HL-60 (cell line): Measurements from ENCODE around the gene DONSON.
A peak's percentile ranks its signal among the peaks of the same experiment; 100 is the strongest.

Source experiments
- DNase-seq, 2 experiments: peaks; one replicate each; pipeline ENCODE4 v3.0.0-alpha.2; 2010 to 2020; ENCODE audit warnings: low read depth in 1 of 2, low spot score in 1 of 2
- H3K27ac ChIP-seq: fragments of 250-450 bp; sonication (Bioruptor Pico); replicated peaks from 2 replicates; pipeline ENCODE4 v1.5.1; 2020; ENCODE audit warnings: mild to moderate bottlenecking, moderate library complexity
- H3K27me3 ChIP-seq: fragments of 250-450 bp; sonication (Bioruptor Pico); 2 replicates; pipeline ENCODE4 v1.5.1; 2021; ENCODE audit warnings: mild to moderate bottlenecking, moderate library complexity; ENCODE audit not compliant: insufficient read depth, poor library complexity, severe bottlenecking
- H3K4me3 ChIP-seq: replicated peaks from 2 replicates; pipeline ENCODE4 v1.5.1; 2011; ENCODE audit warnings: mild to moderate bottlenecking, control low read depth, low read length; ENCODE audit not compliant: insufficient read depth
- CTCF ChIP-seq: IDR thresholded peaks from one replicate; pipeline ENCODE4 v1.5.1; 2011; ENCODE audit warnings: low read length, control low read depth, inconsistent platforms; ENCODE audit not compliant: insufficient read depth
- GABPA ChIP-seq: IDR thresholded peaks from 2 replicates; pipeline ENCODE4 v1.6.1; 2012; ENCODE audit warnings: low read depth
- POLR2AphosphoS5 ChIP-seq: IDR thresholded peaks from 2 replicates; pipeline ENCODE4 v1.6.1; 2012; ENCODE audit warnings: low read depth
- SPI1 ChIP-seq: IDR thresholded peaks from 2 replicates; pipeline ENCODE4 v1.6.1; 2012; ENCODE audit warnings: low read depth, mild to moderate bottlenecking, borderline replicate concordance
- TF ChIP-seq, protein P1 (sequence below): IDR thresholded peaks from 2 replicates; pipeline ENCODE4 v1.6.1; 2012; ENCODE audit warnings: low read depth; ENCODE audit not compliant: insufficient replicate concordance

Gene DONSON

GRCh38 chr21:33554236-33554981 lies 34.1 kb downstream of the DONSON start:
- no peak overlapping the region for H3K27ac ChIP-seq
- H3K4me3 ChIP-seq, result no peak overlapping the region
- TF ChIP-seq POLR2AphosphoS5, result no peak
- no peak for TF ChIP-seq SPI1
- TF ChIP-seq, protein P1, sequence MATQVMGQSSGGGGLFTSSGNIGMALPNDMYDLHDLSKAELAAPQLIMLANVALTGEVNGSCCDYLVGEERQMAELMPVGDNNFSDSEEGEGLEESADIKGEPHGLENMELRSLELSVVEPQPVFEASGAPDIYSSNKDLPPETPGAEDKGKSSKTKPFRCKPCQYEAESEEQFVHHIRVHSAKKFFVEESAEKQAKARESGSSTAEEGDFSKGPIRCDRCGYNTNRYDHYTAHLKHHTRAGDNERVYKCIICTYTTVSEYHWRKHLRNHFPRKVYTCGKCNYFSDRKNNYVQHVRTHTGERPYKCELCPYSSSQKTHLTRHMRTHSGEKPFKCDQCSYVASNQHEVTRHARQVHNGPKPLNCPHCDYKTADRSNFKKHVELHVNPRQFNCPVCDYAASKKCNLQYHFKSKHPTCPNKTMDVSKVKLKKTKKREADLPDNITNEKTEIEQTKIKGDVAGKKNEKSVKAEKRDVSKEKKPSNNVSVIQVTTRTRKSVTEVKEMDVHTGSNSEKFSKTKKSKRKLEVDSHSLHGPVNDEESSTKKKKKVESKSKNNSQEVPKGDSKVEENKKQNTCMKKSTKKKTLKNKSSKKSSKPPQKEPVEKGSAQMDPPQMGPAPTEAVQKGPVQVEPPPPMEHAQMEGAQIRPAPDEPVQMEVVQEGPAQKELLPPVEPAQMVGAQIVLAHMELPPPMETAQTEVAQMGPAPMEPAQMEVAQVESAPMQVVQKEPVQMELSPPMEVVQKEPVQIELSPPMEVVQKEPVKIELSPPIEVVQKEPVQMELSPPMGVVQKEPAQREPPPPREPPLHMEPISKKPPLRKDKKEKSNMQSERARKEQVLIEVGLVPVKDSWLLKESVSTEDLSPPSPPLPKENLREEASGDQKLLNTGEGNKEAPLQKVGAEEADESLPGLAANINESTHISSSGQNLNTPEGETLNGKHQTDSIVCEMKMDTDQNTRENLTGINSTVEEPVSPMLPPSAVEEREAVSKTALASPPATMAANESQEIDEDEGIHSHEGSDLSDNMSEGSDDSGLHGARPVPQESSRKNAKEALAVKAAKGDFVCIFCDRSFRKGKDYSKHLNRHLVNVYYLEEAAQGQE, result no peak
- no peak for TF ChIP-seq GABPA
- TF ChIP-seq CTCF, result no peak
- DNase-seq, result no peak
- no peaks in the 10 kb centered on the region for H3K27me3 ChIP-seq

DNA sequence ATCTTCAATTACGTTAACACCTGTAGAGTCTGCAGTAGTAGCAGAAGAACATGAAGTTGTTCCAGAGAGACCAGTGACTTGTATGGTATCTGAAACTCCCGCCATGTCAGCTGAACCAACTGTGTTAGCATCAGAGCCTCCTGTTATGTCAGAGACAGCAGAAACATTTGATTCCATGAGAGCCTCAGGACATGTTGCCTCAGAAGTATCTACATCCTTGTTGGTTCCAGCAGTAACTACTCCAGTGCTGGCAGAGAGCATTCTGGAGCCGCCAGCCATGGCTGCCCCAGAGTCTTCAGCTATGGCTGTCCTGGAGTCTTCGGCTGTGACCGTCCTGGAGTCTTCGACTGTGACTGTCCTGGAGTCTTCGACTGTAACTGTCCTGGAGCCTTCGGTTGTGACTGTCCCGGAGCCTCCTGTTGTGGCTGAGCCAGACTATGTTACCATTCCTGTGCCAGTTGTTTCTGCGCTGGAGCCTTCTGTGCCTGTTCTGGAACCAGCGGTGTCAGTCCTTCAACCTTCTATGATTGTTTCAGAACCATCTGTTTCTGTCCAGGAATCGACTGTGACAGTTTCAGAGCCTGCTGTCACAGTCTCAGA lies 35.4 kb downstream of the DONSON start:
- H3K27me3 ChIP-seq, result no peaks in the 10 kb centered on the region
- TF ChIP-seq SPI1 (no peak), POLR2AphosphoS5 (no peak; the same call in 1 of the 2 replicates), GABPA (no peak), CTCF (no peak)
- TF ChIP-seq, protein P1, result no peak
- no peak overlapping the region for H3K27ac ChIP-seq
- no peak for DNase-seq
- no peak overlapping the region for H3K4me3 ChIP-seq

DNA sequence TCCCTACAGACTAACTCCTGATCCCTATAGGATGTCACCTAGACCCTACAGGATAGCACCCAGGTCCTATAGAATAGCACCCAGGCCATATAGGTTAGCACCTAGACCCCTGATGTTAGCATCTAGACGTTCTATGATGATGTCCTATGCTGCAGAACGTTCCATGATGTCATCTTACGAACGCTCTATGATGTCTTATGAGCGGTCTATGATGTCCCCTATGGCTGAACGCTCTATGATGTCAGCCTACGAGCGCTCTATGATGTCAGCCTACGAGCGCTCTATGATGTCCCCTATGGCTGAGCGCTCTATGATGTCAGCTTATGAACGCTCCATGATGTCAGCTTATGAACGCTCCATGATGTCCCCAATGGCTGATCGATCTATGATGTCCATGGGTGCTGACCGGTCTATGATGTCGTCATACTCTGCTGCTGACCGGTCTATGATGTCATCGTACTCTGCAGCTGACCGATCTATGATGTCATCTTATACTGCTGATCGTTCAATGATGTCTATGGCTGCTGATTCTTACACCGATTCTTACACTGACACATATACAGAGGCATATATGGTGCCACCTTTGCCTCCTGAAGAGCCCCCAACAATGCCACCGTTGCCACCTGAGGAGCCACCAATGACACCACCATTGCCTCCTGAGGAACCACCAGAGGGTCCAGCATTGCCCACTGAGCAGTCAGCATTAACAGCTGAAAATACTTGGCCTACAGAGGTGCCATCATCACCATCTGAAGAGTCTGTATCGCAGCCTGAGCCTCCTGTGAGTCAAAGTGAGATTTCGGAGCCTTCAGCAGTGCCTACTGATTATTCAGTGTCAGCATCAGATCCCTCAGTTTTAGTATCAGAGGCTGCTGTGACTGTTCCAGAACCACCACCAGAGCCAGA lies 36.1 kb downstream of the DONSON start:
- H3K27me3 ChIP-seq, result no peaks in the 10 kb centered on the region
- no peak overlapping the region for H3K4me3 ChIP-seq
- H3K27ac ChIP-seq, result no peak overlapping the region
- no peak for DNase-seq
- TF ChIP-seq, protein P1, result no peak
- TF ChIP-seq POLR2AphosphoS5, result peak; percentile 45
- no peak for TF ChIP-seq SPI1
- TF ChIP-seq GABPA, result no peak
- no peak for TF ChIP-seq CTCF
